OCI-LY7 (cell line): ENCODE data around the gene NOTCH2.

Experiments used
- CTCF ChIP-seq: fragments of 200-600 bp; sonication (generic); conservative IDR thresholded peaks from 2 replicates; pipeline ENCODE4 v1.5.1; 2014; ENCODE audit warnings: mild to moderate bottlenecking, antibody characterized with exemption, low read length, moderate library complexity, mixed read lengths
- EZH2phosphoT487 ChIP-seq: fragments of 200-600 bp; sonication (generic); IDR thresholded peaks from 2 replicates; pipeline ENCODE4 v1.6.1; 2018; ENCODE audit warnings: low read depth, borderline replicate concordance, mild to moderate bottlenecking, mixed run types, antibody characterized with exemption, low read length, moderate library complexity, mixed read lengths

GRCh38 chr1:119911775-119912174, 157.7 kb downstream of the NOTCH2 start:
- TF ChIP-seq CTCF: no peak
- no peak for TF ChIP-seq EZH2phosphoT487
